GM21528 (cell line): Measurements from ENCODE around the gene FAM171A2.

Experiments
- ATAC-seq: cut with Tn5 transposase; IDR thresholded peaks from one replicate; pipeline ENCODE4 v1.9.1; 2021; ENCODE audit warnings: mild to moderate bottlenecking, moderate library complexity; ENCODE audit not compliant: unreplicated experiment, low FRiP score

FAM171A2 gene

GRCh38 chr17:44362459-44362948 lies 1.1 kb downstream of the FAM171A2 start:
- no peak for ATAC-seq

DNA sequence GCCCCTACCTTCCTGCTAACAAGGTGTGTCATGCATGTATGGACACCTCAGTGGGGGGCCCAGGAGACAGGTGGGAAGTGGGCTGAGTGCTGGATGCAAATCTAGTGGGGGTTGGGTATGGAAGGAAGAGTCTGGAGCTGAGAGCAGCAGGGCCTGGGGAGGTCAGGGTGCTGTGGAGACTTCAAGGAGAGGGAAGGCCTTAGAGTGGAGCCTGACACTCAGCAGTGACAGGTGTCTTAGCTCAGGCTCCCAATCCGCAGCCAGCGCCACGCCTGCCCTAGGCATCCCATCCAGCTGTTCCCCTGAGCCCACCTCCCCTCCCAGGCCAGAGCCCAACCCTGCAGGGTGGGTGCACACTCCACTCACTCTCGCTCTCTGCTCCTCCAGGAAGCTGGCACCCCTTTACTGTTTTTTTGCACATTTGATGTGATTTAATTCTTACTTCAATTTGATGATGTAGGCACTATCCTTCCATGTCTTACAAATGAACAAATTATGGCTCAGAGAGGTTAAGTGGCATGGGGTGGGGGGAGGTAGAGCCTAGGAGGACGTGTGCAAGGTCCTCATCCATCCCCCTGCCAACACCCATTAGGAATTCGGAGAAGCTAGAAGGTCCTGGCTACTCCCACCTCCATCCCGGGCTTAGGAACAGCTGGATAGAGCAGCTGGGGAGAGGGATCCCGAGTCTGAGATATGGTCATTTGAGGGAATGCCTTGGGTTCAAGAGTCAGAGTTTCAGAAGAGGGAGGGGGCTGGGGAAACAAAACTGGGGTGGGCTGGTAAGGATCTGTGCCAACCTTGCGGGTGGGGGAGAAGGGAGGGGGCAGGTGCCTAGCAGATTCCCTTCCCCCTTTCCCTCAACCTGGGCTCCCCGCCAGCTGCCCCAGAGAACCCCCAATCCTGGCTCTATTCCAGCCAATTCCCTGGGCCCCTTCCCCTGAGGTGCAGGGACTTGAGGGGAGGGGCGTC lies 2.1 kb downstream of the FAM171A2 start:
- no peak for ATAC-seq

- ATAC-seq, result no peak
These were observed 2.8 kb downstream of the FAM171A2 start for GRCh38 chr17:44360826-44361225.

- no peak for ATAC-seq
These were observed 3.5 kb downstream of the FAM171A2 start for GRCh38 chr17:44360144-44360533.

GRCh38 chr17:44359458-44360143 lies 4.1 kb downstream of the FAM171A2 start:
- no peak for ATAC-seq

DNA sequence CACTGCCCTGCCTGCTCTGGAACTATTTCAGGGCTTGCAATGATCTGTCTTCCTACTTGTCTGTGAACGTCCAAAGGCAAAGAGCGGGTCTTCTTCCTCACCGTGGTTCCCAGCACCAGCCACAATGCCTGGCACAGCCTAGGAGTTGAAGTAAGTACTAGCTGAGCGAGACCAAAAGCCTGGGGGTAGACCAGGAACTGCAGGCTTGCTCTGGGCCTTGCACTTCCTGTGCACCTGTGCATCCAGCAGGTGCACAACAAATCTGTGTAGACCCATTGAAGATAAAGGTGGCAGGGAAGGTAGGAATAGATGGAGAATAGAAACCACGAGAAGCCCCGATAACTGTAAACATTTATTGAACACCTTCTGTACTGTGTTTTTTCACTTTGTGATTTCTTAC lies 4.6 kb downstream of the FAM171A2 start:
- no peak for ATAC-seq

GRCh38 chr17:44358066-44358465 lies 5.6 kb downstream of the FAM171A2 start:
- ATAC-seq, result no peak

- no peak for ATAC-seq
These were observed 7.4 kb downstream of the FAM171A2 start for GRCh38 chr17:44356241-44356640.

- no peak for ATAC-seq
These were observed 8.0 kb downstream of the FAM171A2 start for GRCh38 chr17:44355642-44356099.

GRCh38 chr17:44354582-44355561 lies 8.8 kb downstream of the FAM171A2 start:
- no peak for ATAC-seq

GRCh38 chr17:44353672-44354331 lies 9.9 kb downstream of the FAM171A2 start:
- ATAC-seq, result no peak

DNA sequence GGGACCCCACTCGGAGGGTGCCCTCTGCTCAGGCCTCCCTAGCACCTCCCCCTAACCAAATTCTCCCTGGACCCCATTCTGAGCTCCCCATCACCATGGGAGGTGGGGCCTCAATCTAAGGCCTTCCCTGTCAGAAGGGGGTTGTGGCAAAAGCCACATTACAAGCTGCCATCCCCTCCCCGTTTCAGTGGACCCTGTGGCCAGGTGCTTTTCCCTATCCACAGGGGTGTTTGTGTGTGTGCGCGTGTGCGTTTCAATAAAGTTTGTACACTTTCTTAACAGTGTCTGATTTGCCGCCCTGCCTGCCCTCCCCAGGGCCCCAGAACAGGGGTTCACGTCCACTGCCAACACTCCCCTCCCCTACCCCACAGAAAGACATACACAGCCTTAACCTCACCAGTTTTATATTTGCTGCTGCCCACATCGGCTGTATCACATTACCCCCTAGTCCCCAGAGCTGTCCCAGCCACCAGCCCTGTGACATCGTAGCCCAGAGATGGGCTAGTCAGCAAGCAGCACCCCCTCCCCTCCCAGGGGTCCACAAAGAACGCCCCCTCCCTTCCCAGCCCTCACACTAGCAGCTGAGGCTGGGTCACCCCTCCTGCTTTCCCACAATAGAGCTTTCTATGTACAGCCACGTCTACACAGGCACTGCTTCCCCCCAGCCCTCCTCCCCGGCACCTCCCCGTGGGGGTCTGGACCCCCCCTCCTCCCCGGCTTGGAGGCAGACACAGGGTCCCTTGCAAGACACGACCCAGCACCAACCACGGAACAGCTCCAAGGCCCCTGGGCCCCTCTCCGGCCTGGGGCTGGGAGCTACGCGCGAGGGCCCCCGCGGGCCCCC lies 10.6 kb downstream of the FAM171A2 start:
- ATAC-seq, result no peak

DNA sequence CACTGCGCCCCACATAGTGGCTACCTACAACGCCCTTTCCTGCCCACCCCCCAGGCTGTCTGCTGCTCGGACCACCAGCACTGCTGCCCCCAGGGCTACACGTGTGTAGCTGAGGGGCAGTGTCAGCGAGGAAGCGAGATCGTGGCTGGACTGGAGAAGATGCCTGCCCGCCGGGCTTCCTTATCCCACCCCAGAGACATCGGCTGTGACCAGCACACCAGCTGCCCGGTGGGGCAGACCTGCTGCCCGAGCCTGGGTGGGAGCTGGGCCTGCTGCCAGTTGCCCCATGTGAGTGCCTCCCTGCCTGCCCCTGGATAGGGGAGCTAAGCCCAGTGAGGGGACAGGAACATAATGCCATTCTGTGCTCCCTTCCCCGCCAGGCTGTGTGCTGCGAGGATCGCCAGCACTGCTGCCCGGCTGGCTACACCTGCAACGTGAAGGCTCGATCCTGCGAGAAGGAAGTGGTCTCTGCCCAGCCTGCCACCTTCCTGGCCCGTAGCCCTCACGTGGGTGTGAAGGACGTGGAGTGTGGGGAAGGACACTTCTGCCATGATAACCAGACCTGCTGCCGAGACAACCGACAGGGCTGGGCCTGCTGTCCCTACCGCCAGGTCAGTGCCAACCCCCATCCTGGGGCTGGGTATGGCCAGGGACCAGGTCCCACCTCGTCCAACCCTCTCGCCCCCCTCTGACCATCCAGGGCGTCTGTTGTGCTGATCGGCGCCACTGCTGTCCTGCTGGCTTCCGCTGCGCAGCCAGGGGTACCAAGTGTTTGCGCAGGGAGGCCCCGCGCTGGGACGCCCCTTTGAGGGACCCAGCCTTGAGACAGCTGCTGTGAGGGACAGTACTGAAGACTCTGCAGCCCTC lies 11.5 kb downstream of the FAM171A2 start:
- no peak for ATAC-seq

GRCh38 chr17:44351464-44351863 lies 12.2 kb downstream of the FAM171A2 start:
- no peak for ATAC-seq

DNA sequence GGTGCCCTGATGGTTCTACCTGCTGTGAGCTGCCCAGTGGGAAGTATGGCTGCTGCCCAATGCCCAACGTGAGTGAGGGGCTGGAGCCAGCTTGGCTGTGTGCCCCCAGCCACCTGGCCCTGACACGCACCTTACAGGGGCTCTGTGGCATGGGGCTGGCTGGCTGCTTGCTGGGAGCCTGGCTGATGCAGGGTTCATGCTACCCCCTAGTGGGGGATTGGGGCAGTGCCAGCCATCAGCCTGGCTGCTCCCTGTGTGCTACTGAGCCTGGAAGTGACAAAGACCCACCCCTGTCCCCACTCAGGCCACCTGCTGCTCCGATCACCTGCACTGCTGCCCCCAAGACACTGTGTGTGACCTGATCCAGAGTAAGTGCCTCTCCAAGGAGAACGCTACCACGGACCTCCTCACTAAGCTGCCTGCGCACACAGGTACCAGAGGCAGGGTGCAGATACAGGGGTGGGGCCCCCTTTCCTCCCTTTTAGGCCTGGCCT lies 12.9 kb downstream of the FAM171A2 start:
- no peak for ATAC-seq

GRCh38 chr17:44349553-44350070 lies 14.0 kb downstream of the FAM171A2 start:
- no peak for ATAC-seq

GRCh38 chr17:44348988-44349364 lies 14.7 kb downstream of the FAM171A2 start:
- no peak for ATAC-seq
